Measurements from ENCODE around the gene KRTAP5-7.

GRCh38 chr11:71574418-71574817 lies 47.4 kb downstream of the KRTAP5-7 start:
- no peak for TF ChIP-seq CTCF (IDR thresholded peaks at IDR 0.05)
- TF ChIP-seq POLR2A (IDR thresholded peaks at IDR 0.05): no peak
